A549 (cell line): ENCODE data around the gene GPRC6A. TPM values are rescaled to one million over a fixed set of nuclear protein-coding genes. Genes with fewer than 3 reads are reported as not detected.

Source experiments
- ATAC-seq, 2 experiments: fragments of 200-7000 bp in 1 of 2; fragments of >200 bp in 1 of 2; cut with Nextera tagmentation in 1 of 2; cut with Tn5 transposase in 1 of 2; 3 replicates each; pipeline versions ENCODE4 v1.8.0 to v1.9.1; 2018 to 2020; ENCODE audit warnings: mild to moderate bottlenecking in 1 of 2, moderate library complexity in 1 of 2
- CTCF ChIA-PET: fragments of 300-600 bp; sonication (Branson Sonifier 250); formaldehyde crosslinking; extraction: SDS; loops from one replicate; lab custom pipeline; 2021; ENCODE audit warnings: antibody characterized with exemption, inconsistent platforms; lab: Yijun Ruan, JAX
- POLR2A ChIA-PET: fragments of 350-600 bp; formaldehyde crosslinking; extraction: SDS; loops from one replicate; lab custom pipeline; 2021; ENCODE audit warnings: antibody characterized with exemption, inconsistent platforms; lab: Yijun Ruan, JAX
- DNase-seq, 2 experiments: peaks; one replicate each; pipeline versions ENCODE4 v3.0.0 to v3.0.0-alpha.2; 2011 to 2016; ENCODE audit warnings: low read depth in 1 of 2, low spot score in 1 of 2
- FAIRE-seq: peaks from 2 replicates; lab custom pipeline; 2011; peaks lifted over from hg19 to GRCh38; lab: Jason Lieb, UNC
- H3K27ac ChIP-seq, 2 experiments: fragments of >200 bp; sonication (Bioruptor Twin); formaldehyde crosslinking; 3 replicates each; pipeline ENCODE4 v1.5.1; 2016 to 2017
- H3K4me1 ChIP-seq: fragments of >200 bp; sonication (Bioruptor Twin); formaldehyde crosslinking; 3 replicates; pipeline ENCODE4 v1.6.1; 2016
- H3K4me2 ChIP-seq: fragments of >200 bp; sonication (Bioruptor Twin); formaldehyde crosslinking; 3 replicates; pipeline ENCODE4 v1.6.1; 2016
- H3K4me3 ChIP-seq: fragments of >200 bp; sonication (Bioruptor Twin); formaldehyde crosslinking; 3 replicates; pipeline ENCODE4 v1.5.1; 2016
- H3K9me3 ChIP-seq: fragments of >200 bp; sonication (Bioruptor Twin); formaldehyde crosslinking; 3 replicates; pipeline ENCODE4 v1.6.1; 2016
- BCL3 ChIP-seq: fragments of >200 bp; sonication (Bioruptor Twin); formaldehyde crosslinking; IDR thresholded peaks from 3 replicates; pipeline ENCODE4 v1.6.1; 2016
- CEBPB ChIP-seq, 2 experiments: fragments of >200 bp in 1 of 2; sonication (Bioruptor Twin) in 1 of 2; formaldehyde crosslinking in 1 of 2; IDR thresholded peaks; 2 replicates each; pipeline ENCODE4 v1.6.1; 2012 to 2016
- E2F6 ChIP-seq: IDR thresholded peaks from 2 replicates; pipeline ENCODE4 v1.6.1; 2012; ENCODE audit warnings: low read depth, borderline replicate concordance
- EHF ChIP-seq: fragments of 250-450 bp; sonication (Bioruptor Pico); IDR thresholded peaks from 2 replicates; pipeline ENCODE4 v1.5.0; 2020; ENCODE audit warnings: mild to moderate bottlenecking
- EP300 ChIP-seq, 2 experiments: fragments of >200 bp; sonication (Bioruptor Twin); formaldehyde crosslinking; IDR thresholded peaks; 2 replicates in 1 of 2; 3 replicates in 1 of 2; pipeline ENCODE4 v1.6.1; 2016 to 2017
- FOSB ChIP-seq: fragments of 250-450 bp; sonication (Bioruptor Pico); IDR thresholded peaks from 2 replicates; pipeline ENCODE4 v1.5.0; 2020; ENCODE audit warnings: mild to moderate bottlenecking, moderate library complexity
- FOXS1 ChIP-seq: fragments of 250-450 bp; sonication (Bioruptor Pico); IDR thresholded peaks from 2 replicates; pipeline ENCODE4 v1.5.0; 2020; ENCODE audit warnings: mild to moderate bottlenecking, moderate library complexity
- GATA3 ChIP-seq: IDR thresholded peaks from 2 replicates; pipeline ENCODE4 v1.6.1; 2012; ENCODE audit warnings: borderline replicate concordance
- HEYL ChIP-seq: fragments of 250-450 bp; sonication (Bioruptor Pico); IDR thresholded peaks from 2 replicates; pipeline ENCODE4 v1.8.0; 2021; ENCODE audit warnings: mild to moderate bottlenecking, moderate library complexity
- HMGXB4 ChIP-seq: fragments of 250-450 bp; sonication (Bioruptor Pico); IDR thresholded peaks from 2 replicates; pipeline ENCODE4 v1.5.0; 2021; ENCODE audit warnings: mild to moderate bottlenecking, moderate library complexity, borderline replicate concordance
- HOXA7 ChIP-seq: fragments of 250-450 bp; sonication (Bioruptor Pico); IDR thresholded peaks from 2 replicates; pipeline ENCODE4 v1.5.0; 2020; ENCODE audit warnings: mild to moderate bottlenecking, moderate library complexity
- JUN ChIP-seq, 2 experiments: fragments of >200 bp; sonication (Bioruptor Twin); formaldehyde crosslinking; IDR thresholded peaks; 2 replicates in 1 of 2; 3 replicates in 1 of 2; pipeline ENCODE4 v1.6.1; 2016 to 2017
- KDM5A ChIP-seq: fragments of 200-600 bp; sonication (generic); IDR thresholded peaks from 2 replicates; pipeline ENCODE4 v1.6.1; 2016; ENCODE audit warnings: antibody characterized with exemption, mild to moderate bottlenecking
- MAX ChIP-seq: IDR thresholded peaks from 2 replicates; pipeline ENCODE4 v1.6.1; 2012
- MAZ ChIP-seq: fragments of 150-350 bp; IDR thresholded peaks from 2 replicates; pipeline ENCODE4 v1.6.1; 2014; ENCODE audit warnings: antibody characterized with exemption, low read depth, low read length, borderline replicate concordance
- NPAS2 ChIP-seq: fragments of 250-450 bp; sonication (Bioruptor Pico); IDR thresholded peaks from 2 replicates; pipeline ENCODE4 v1.8.0; 2022; ENCODE audit warnings: mild to moderate bottlenecking, moderate library complexity, borderline replicate concordance
- NR3C1 ChIP-seq: fragments of >200 bp; sonication (Bioruptor Twin); formaldehyde crosslinking; IDR thresholded peaks from 3 replicates; pipeline ENCODE4 v1.6.1; 2017
- PHF8 ChIP-seq: fragments of 200-600 bp; sonication (generic); IDR thresholded peaks from 2 replicates; pipeline ENCODE4 v1.6.1; 2016; ENCODE audit warnings: low read depth, mild to moderate bottlenecking, antibody characterized with exemption, moderate library complexity, borderline replicate concordance
- POLR2AphosphoS2 ChIP-seq: conservative IDR thresholded peaks from 2 replicates; pipeline ENCODE4 v1.6.1; 2012; ENCODE audit warnings: low read length, improper control_type of control experiment, inconsistent platforms
- REST ChIP-seq: fragments of 200-600 bp; sonication (generic); IDR thresholded peaks from 2 replicates; pipeline ENCODE4 v1.6.1; 2016; ENCODE audit warnings: antibody characterized with exemption, mild to moderate bottlenecking, moderate library complexity
- SMC3 ChIP-seq: fragments of >200 bp; sonication (Bioruptor Twin); formaldehyde crosslinking; IDR thresholded peaks from 3 replicates; pipeline ENCODE4 v1.6.1; 2018; ENCODE audit warnings: inconsistent platforms
- TP53 ChIP-seq: fragments of 250-450 bp; sonication (Bioruptor Pico); IDR thresholded peaks from 2 replicates; pipeline ENCODE4 v1.5.0; 2021; ENCODE audit warnings: mild to moderate bottlenecking, moderate library complexity
- ZSCAN20 ChIP-seq: fragments of 250-450 bp; sonication (Bioruptor Pico); IDR thresholded peaks from 2 replicates; pipeline ENCODE4 v1.8.0; 2022; ENCODE audit warnings: mild to moderate bottlenecking, moderate library complexity
- WGBS: methylation state at CpG from one replicate; pipeline ENCODE4 v1.1.6; 2017; ENCODE audit errors: missing lambda C conversion rate; 5-methylcytosine and 5-hydroxymethylcytosine counted together
- polyA plus RNA-seq, 4 experiments: library from polyadenylated mRNA; depleted of rRNA in 3 of 4; stranded (reverse); fragments of >200 nt; fragmentation: RNase III in 1 of 4; extraction: RNeasy Plus Mini Kit Qiagen cat#74134 plus additional on column Dnase treatment in 1 of 4; gene quantifications; 2 replicates in 3 of 4; 3 replicates in 1 of 4; pipeline ENCODE4 v1.2.3, GENCODE V29; 2011 to 2017

The GPRC6A gene
- polyA plus RNA-seq, 2 of the 4 experiments (the other 2 are of a cell fraction), result not detected

- Histone ChIP-seq H3K9me3 (no peaks in the 10 kb centered on the region), H3K4me3 (no peak overlapping the region), H3K4me1 (no peaks in the 10 kb centered on the region), H3K27ac (no peak overlapping the region), H3K4me2 (no peak overlapping the region)
- ChIA-PET CTCF (no interaction called here), POLR2A (no interaction called here)
- FAIRE-seq, result no peak
- no peak for ATAC-seq
- no peak for DNase-seq
- TF ChIP-seq HOXA7 (CRISPR knock-in tag), result no peak
- no peak for TF ChIP-seq KDM5A
- no peak for TF ChIP-seq TP53
- TF ChIP-seq REST, result no peak
- TF ChIP-seq FOSB (CRISPR knock-in tag), result no peak
- no peak for TF ChIP-seq ZSCAN20 (CRISPR knock-in tag)
- TF ChIP-seq SMC3, result no peak
- TF ChIP-seq MAZ, result no peak
Measured at GRCh38 chr6:116799945-116800344, 28.9 kb downstream of the GPRC6A start.

GRCh38 chr6:116797585-116797984 lies 31.3 kb downstream of the GPRC6A start:
- FAIRE-seq, result no peak
- Histone ChIP-seq H3K4me3 (no peak overlapping the region), H3K9me3 (no peaks in the 10 kb centered on the region), H3K27ac (no peak overlapping the region), H3K4me1 (no peaks in the 10 kb centered on the region), H3K4me2 (no peak overlapping the region)
- DNase-seq, result no peak
- TF ChIP-seq NR3C1 (no peak), POLR2AphosphoS2 (no peak), SMC3 (no peak), MAX (no peak), BCL3 (no peak), HMGXB4 (CRISPR knock-in tag) (no peak), HEYL (CRISPR knock-in tag) (no peak), FOXS1 (CRISPR knock-in tag) (no peak), HOXA7 (CRISPR knock-in tag) (no peak), EP300 (IDR thresholded peaks at IDR 0.05) (no peak), E2F6 (no peak), JUN (IDR thresholded peaks at IDR 0.05) (no peak), GATA3 (no peak), NPAS2 (CRISPR knock-in tag) (no peak), EHF (CRISPR knock-in tag) (no peak), CEBPB (IDR thresholded peaks at IDR 0.05) (no peak), PHF8 (no peak)
- CTCF ChIA-PET, result no interaction called here
- WGBS, result 32% methylated on average over 2 of the region's 2 CpGs
- POLR2A ChIA-PET, result no interaction called here
- ATAC-seq, result no peak
